IMR-90 (cell line): ENCODE measurements around the gene CABP4. TPM values are rescaled to one million over a fixed set of nuclear protein-coding genes. Genes with fewer than 3 reads are reported as not detected.
A peak's percentile ranks its signal among the peaks of the same experiment; 100 is the strongest.

Source experiments
- ATAC-seq: fragments of 200-7000 bp; cut with Tn5 transposase; 2 replicates; pipeline ENCODE4 v1.9.1; 2020; ENCODE audit warnings: low read depth, mild to moderate bottlenecking, moderate library complexity
- BruUV-seq: library from RNA; stranded (reverse); fragments of 400-500 nt; replicated peaks from 2 replicates; lab custom pipeline; 2021; lab: Mats Ljungman, UMichigan
- CTCF ChIA-PET: fragments of 300-600 bp; formaldehyde crosslinking; extraction: SDS; loops from one replicate; lab custom pipeline; 2021; ENCODE audit warnings: antibody characterized with exemption; lab: Yijun Ruan, JAX
- POLR2A ChIA-PET: fragments of 300-600 bp; sonication (Branson Sonifier 250); formaldehyde crosslinking; loops from one replicate; lab custom pipeline; 2022; ENCODE audit warnings: antibody characterized with exemption; ENCODE audit not compliant: unreplicated experiment; lab: Charles Lee
- DNase-seq: peaks from one replicate; pipeline ENCODE4 v3.0.0; 2013
- H2AFZ ChIP-seq: replicated peaks from 2 replicates; pipeline ENCODE3; 2013; ENCODE audit warnings: low read length, mild to moderate bottlenecking; ENCODE audit not compliant: poor library complexity
- H2AK5ac ChIP-seq: 2 replicates; pipeline ENCODE4 v1.6.1; 2013; ENCODE audit warnings: low read depth, low read length, inconsistent platforms
- H2AK9ac ChIP-seq: replicated peaks from 2 replicates; pipeline ENCODE3; 2013; ENCODE audit warnings: mild to moderate bottlenecking, low read depth, low read length, moderate library complexity; ENCODE audit not compliant: poor library complexity
- H2BK120ac ChIP-seq: 2 replicates; pipeline ENCODE4 v1.6.1; 2013; ENCODE audit warnings: low read depth, low read length, inconsistent platforms
- H2BK15ac ChIP-seq: 3 replicates; pipeline ENCODE4 v1.6.1; 2013; ENCODE audit warnings: low read depth, low read length, inconsistent platforms
- H2BK20ac ChIP-seq: 2 replicates; pipeline ENCODE4 v1.6.1; 2013; ENCODE audit warnings: low read depth, mild to moderate bottlenecking, inconsistent platforms, low read length, moderate library complexity
- H2BK5ac ChIP-seq: 2 replicates; pipeline ENCODE4 v1.6.1; 2013; ENCODE audit warnings: mild to moderate bottlenecking, low read depth, low read length, inconsistent platforms; ENCODE audit not compliant: poor library complexity, severe bottlenecking
- H3K14ac ChIP-seq: replicated peaks from 2 replicates; pipeline ENCODE4 v1.6.1; 2013; ENCODE audit warnings: low read depth, low read length, inconsistent platforms
- H3K18ac ChIP-seq: 2 replicates; pipeline ENCODE4 v1.6.1; 2013; ENCODE audit warnings: low read depth, low read length, control low read depth
- H3K23ac ChIP-seq: 2 replicates; pipeline ENCODE4 v1.6.1; 2013; ENCODE audit warnings: low read depth, low read length, inconsistent platforms
- H3K27ac ChIP-seq: 2 replicates; pipeline ENCODE4 v1.5.1; 2013; ENCODE audit warnings: mild to moderate bottlenecking, control low read depth, low read length; ENCODE audit not compliant: insufficient read depth
- H3K27me3 ChIP-seq: 2 replicates; pipeline ENCODE4 v1.6.1; 2013; ENCODE audit warnings: low read length; ENCODE audit not compliant: control insufficient read depth, insufficient read depth
- H3K36me3 ChIP-seq: 2 replicates; pipeline ENCODE4 v1.6.1; 2013; ENCODE audit warnings: low read length, mixed read lengths; ENCODE audit not compliant: control insufficient read depth, insufficient read depth
- H3K4ac ChIP-seq: 2 replicates; pipeline ENCODE4 v1.6.1; 2013; ENCODE audit warnings: low read depth, low read length, inconsistent platforms
- H3K4me1 ChIP-seq: 2 replicates; pipeline ENCODE4 v1.6.1; 2013; ENCODE audit warnings: low read length, mixed read lengths; ENCODE audit not compliant: control insufficient read depth, insufficient read depth
- H3K4me2 ChIP-seq: 2 replicates; pipeline ENCODE4 v1.6.1; 2013; ENCODE audit warnings: low read depth, mild to moderate bottlenecking, control low read depth, low read length, moderate library complexity
- H3K4me3 ChIP-seq: 2 replicates; pipeline ENCODE4 v1.5.1; 2013; ENCODE audit warnings: low read depth, mild to moderate bottlenecking, control low read depth, low read length, moderate library complexity; ENCODE audit not compliant: insufficient read depth
- H3K56ac ChIP-seq: 2 replicates; pipeline ENCODE4 v1.6.1; 2013; ENCODE audit warnings: low read length, inconsistent platforms; ENCODE audit not compliant: insufficient read depth; ENCODE audit errors: extremely low read depth
- H3K79me1 ChIP-seq, 2 experiments: 2 replicates each; pipeline ENCODE4 v1.6.1; 2013; ENCODE audit warnings: low read length in 2 of 2, inconsistent platforms in 1 of 2, low read depth in 1 of 2
- H3K9ac ChIP-seq: 2 replicates; pipeline ENCODE4 v1.6.1; 2013; ENCODE audit warnings: low read depth, low read length, control low read depth
- H3K9me1 ChIP-seq: 2 replicates; pipeline ENCODE4 v1.6.1; 2013; ENCODE audit warnings: low read length, inconsistent platforms; ENCODE audit not compliant: insufficient read depth
- H3K9me3 ChIP-seq: 2 replicates; pipeline ENCODE4 v1.6.1; 2013; ENCODE audit warnings: low read length; ENCODE audit not compliant: control insufficient read depth, insufficient read depth
- H4K20me1 ChIP-seq: 2 replicates; pipeline ENCODE4 v1.6.1; 2013; ENCODE audit warnings: low read length, inconsistent platforms; ENCODE audit not compliant: insufficient read depth
- H4K5ac ChIP-seq: 2 replicates; pipeline ENCODE4 v1.6.1; 2013; ENCODE audit warnings: mild to moderate bottlenecking, low read depth, low read length, control low read depth
- H4K8ac ChIP-seq, 2 experiments: 2 replicates each; pipeline ENCODE4 v1.6.1; 2013; ENCODE audit warnings: low read depth in 2 of 2, low read length in 2 of 2, control low read depth in 1 of 2, inconsistent platforms in 1 of 2
- H4K91ac ChIP-seq: 2 replicates; pipeline ENCODE4 v1.6.1; 2013; ENCODE audit warnings: low read depth, low read length, inconsistent platforms; ENCODE audit not compliant: insufficient read depth
- BHLHE40 ChIP-seq: fragments of 150-350 bp; IDR thresholded peaks from 2 replicates; pipeline ENCODE4 v1.6.1; 2016; ENCODE audit warnings: mild to moderate bottlenecking, low read depth, low read length
- CEBPB ChIP-seq: IDR thresholded peaks from 2 replicates; pipeline ENCODE4 v1.6.1; 2012; ENCODE audit warnings: low read depth, low read length, improper control_type of control experiment
- CHD1 ChIP-seq: IDR thresholded peaks from 2 replicates; pipeline ENCODE4 v1.6.1; 2012; ENCODE audit warnings: low read depth, low read length, improper control_type of control experiment
- FOS ChIP-seq: fragments of 150-350 bp; IDR thresholded peaks from 2 replicates; pipeline ENCODE4 v1.6.1; 2016; ENCODE audit warnings: low read depth, low read length
- MAFK ChIP-seq: IDR thresholded peaks from 2 replicates; pipeline ENCODE4 v1.6.1; 2012; ENCODE audit warnings: low read depth, low read length, improper control_type of control experiment
- MAZ ChIP-seq: IDR thresholded peaks from 2 replicates; pipeline ENCODE4 v1.6.1; 2012; ENCODE audit warnings: low read depth, mild to moderate bottlenecking, low read length, improper control_type of control experiment, moderate library complexity, borderline replicate concordance
- MXI1 ChIP-seq: IDR thresholded peaks from 2 replicates; pipeline ENCODE4 v1.6.1; 2012; ENCODE audit warnings: low read depth, mild to moderate bottlenecking, low read length, moderate library complexity, borderline replicate concordance
- NFE2L2 ChIP-seq: fragments of 150-350 bp; IDR thresholded peaks from 2 replicates; pipeline ENCODE4 v1.6.1; 2016; ENCODE audit warnings: low read depth, mild to moderate bottlenecking, low read length
- RAD21 ChIP-seq: IDR thresholded peaks from 2 replicates; pipeline ENCODE4 v1.6.1; 2012; ENCODE audit warnings: low read length, improper control_type of control experiment
- RCOR1 ChIP-seq: IDR thresholded peaks from 2 replicates; pipeline ENCODE4 v1.6.1; 2012; ENCODE audit warnings: mild to moderate bottlenecking, low read length, improper control_type of control experiment; ENCODE audit not compliant: insufficient replicate concordance
- RFX5 ChIP-seq: IDR thresholded peaks from 2 replicates; pipeline ENCODE4 v1.8.0; 2012; ENCODE audit warnings: low read depth, mild to moderate bottlenecking, low read length, moderate library complexity
- SMC3 ChIP-seq: fragments of 150-350 bp; IDR thresholded peaks from 2 replicates; pipeline ENCODE4 v1.6.1; 2016; ENCODE audit warnings: low read depth, mild to moderate bottlenecking, antibody characterized with exemption, low read length, moderate library complexity
- WGBS, 2 experiments: methylation state at CpG; one replicate each; pipeline versions ENCODE4 v1.1.5 to v1.1.7; 2013; ENCODE audit warnings: missing lambda C conversion rate in 2 of 2; ENCODE audit not compliant: insufficient read length in 1 of 2; ENCODE audit errors: extremely low coverage in 2 of 2; 5-methylcytosine and 5-hydroxymethylcytosine counted together
- dilution Hi-C: fragments of 300-500 bp; cut with HindIII; formaldehyde crosslinking; loops from one replicate; pipeline ENCODE4 v1.14.3; 2018; ENCODE audit warnings: low sequenced_read_pairs; ENCODE audit not compliant: unreplicated experiment
- in situ Hi-C: fragments of 300-500 bp; cut with MboI; formaldehyde crosslinking; loops from 3 replicates; pipeline ENCODE4 v1.14.3; 2019; ENCODE audit warnings: low sequenced_read_pairs, inconsistent platforms, mixed read lengths
- intact Hi-C: fragments of 100-400 bp; cut with micrococcal nuclease; formaldehyde crosslinking; loops from 2 replicates; pipeline ENCODE4 v1.10.0; 2022
- polyA plus RNA-seq, 3 experiments: library from polyadenylated mRNA; depleted of rRNA; stranded (reverse); fragments of >200 nt; gene quantifications; 2 replicates each; pipeline ENCODE4 v1.2.3, GENCODE V29; 2012; ENCODE audit warnings: low replicate concordance in 1 of 3
- total RNA-seq: library from RNA; depleted of rRNA; stranded (reverse); fragments of >200 nt; gene quantifications from 2 replicates; pipeline ENCODE4 v1.2.3, GENCODE V29; 2012
- TF ChIP-seq, protein P1 (sequence below): conservative IDR thresholded peaks from 2 replicates; pipeline ENCODE4 v1.5.1; 2012; ENCODE audit warnings: mild to moderate bottlenecking, low read depth, low read length, improper control_type of control experiment

The CABP4 gene
- total and polyA plus RNA-seq, 2 of the 4 experiments (the other 2 are of a cell fraction), result not detected

DNA sequence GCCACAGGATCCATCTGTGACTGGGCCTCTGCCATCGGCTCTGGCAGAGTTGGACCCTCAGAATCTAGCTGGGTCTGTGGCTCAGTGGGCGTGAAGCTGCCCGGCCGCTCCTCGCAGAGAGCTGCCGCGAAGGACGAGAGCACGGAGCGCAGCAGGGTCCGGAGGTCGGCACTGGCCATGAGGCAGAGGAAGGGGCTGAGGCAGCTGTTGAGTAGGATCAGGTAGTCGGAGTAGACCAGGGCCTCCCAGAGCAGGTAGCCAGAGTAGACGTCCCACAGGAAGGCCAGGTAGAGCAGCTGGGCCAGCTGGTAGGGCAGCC lies 3.5 kb upstream of the CABP4 start:
- no peaks in the 10 kb centered on the region for H3K9me3 ChIP-seq
- WGBS, 2 experiments, result 93% methylated on average over 12 of the region's 14 CpGs; no CpG with 5 or more reads in 1 of the 2 experiments
- intact Hi-C loops, result no loop called here
- no peaks in the 10 kb centered on the region for H3K36me3 ChIP-seq
- dilution Hi-C loops, result no loop called here
- DNase-seq (no peak), ATAC-seq (no peak)
- H3K27ac ChIP-seq, result no peak overlapping the region
- no TSS peak for BruUV-seq
- H4K20me1 ChIP-seq, result no peaks in the 10 kb centered on the region
- in situ Hi-C loops, result no loop called here
- TF ChIP-seq CEBPB (no peak), MAFK (no peak), RFX5 (no peak), CHD1 (no peak), SMC3 (no peak), BHLHE40 (no peak), NFE2L2 (no peak), RCOR1 (no peak), FOS (no peak), MAZ (no peak), RAD21 (no peak), MXI1 (no peak)
- TF ChIP-seq, protein P1, sequence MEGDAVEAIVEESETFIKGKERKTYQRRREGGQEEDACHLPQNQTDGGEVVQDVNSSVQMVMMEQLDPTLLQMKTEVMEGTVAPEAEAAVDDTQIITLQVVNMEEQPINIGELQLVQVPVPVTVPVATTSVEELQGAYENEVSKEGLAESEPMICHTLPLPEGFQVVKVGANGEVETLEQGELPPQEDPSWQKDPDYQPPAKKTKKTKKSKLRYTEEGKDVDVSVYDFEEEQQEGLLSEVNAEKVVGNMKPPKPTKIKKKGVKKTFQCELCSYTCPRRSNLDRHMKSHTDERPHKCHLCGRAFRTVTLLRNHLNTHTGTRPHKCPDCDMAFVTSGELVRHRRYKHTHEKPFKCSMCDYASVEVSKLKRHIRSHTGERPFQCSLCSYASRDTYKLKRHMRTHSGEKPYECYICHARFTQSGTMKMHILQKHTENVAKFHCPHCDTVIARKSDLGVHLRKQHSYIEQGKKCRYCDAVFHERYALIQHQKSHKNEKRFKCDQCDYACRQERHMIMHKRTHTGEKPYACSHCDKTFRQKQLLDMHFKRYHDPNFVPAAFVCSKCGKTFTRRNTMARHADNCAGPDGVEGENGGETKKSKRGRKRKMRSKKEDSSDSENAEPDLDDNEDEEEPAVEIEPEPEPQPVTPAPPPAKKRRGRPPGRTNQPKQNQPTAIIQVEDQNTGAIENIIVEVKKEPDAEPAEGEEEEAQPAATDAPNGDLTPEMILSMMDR, result no peak
- H3K9me1 ChIP-seq, result no peaks in the 10 kb centered on the region
- no peak overlapping the region for H2BK5ac ChIP-seq
- no peak overlapping the region for H3K4me2 ChIP-seq
- H3K27me3 ChIP-seq, result peaks cover 17% of the 10 kb centered on the region; the same call in 1 of the 2 replicates
- no peaks in the 10 kb centered on the region for H3K4me1 ChIP-seq
- no peak overlapping the region for H2AK9ac ChIP-seq
- H3K23ac ChIP-seq, result no peak overlapping the region
- POLR2A ChIA-PET, result no interaction called here
- H4K91ac ChIP-seq, result no peak overlapping the region
- no peak overlapping the region for H3K18ac ChIP-seq
- CTCF ChIA-PET, result no interaction called here
- no peak overlapping the region for H2BK15ac ChIP-seq
- no peak overlapping the region for H3K56ac ChIP-seq
- no peak overlapping the region for H2BK120ac ChIP-seq
- no peaks in the 10 kb centered on the region for H3K79me1 ChIP-seq
- no peak overlapping the region for H2BK20ac ChIP-seq
- H3K4me3 ChIP-seq, result no peak overlapping the region
- H4K8ac ChIP-seq, result no peak overlapping the region
- peak overlapping the region; percentile 58 for H2AFZ ChIP-seq
- no peak overlapping the region for H3K14ac ChIP-seq
- H3K9ac ChIP-seq, result no peak overlapping the region
- H4K5ac ChIP-seq, result no peak overlapping the region
- H3K4ac ChIP-seq, result no peak overlapping the region
- no peak overlapping the region for H2AK5ac ChIP-seq
